Fibroblast of the aortic adventitia (primary cell): ENCODE results near the gene NIFK. TPM values are rescaled to one million over a fixed set of nuclear protein-coding genes. Genes with fewer than 3 reads are reported as not detected.
"Not testable (repeated sequence)": the region's sequence is repeated elsewhere in the genome, so short reads cannot be mapped to it uniquely, and the experiment has no call there.

ENCODE experiments used
- DNase-seq: peaks from one replicate; pipeline ENCODE4 v3.0.0-alpha.2; 2010; ENCODE audit warnings: low read depth
- H3K4me3 ChIP-seq: 2 replicates; pipeline ENCODE4 v1.5.1; 2011; ENCODE audit warnings: low read depth, mild to moderate bottlenecking, control low read depth, low read length, moderate library complexity
- CTCF ChIP-seq: IDR thresholded peaks from 2 replicates; pipeline ENCODE4 v1.5.1; 2011; ENCODE audit warnings: mild to moderate bottlenecking, low read length, control low read depth, inconsistent platforms; ENCODE audit not compliant: insufficient read depth
- total RNA-seq: library from RNA; depleted of rRNA; stranded (reverse); fragments of >200 nt; gene quantifications from 2 replicates; pipeline ENCODE4 v1.2.3, GENCODE V29; 2012; ENCODE audit warnings: low replicate concordance

The NIFK gene
- total RNA-seq, 1 donor: 49.5 TPM

GRCh38 chr2:121694398-121695170, 42.1 kb downstream of the NIFK start:
- H3K4me3 ChIP-seq: no peak overlapping the region
- no peak for TF ChIP-seq CTCF
- peak; percentile 86 for DNase-seq

- H3K4me3 ChIP-seq, DNase-seq: not testable (repeated sequence)
Observed at GRCh38 chr2:121690572-121690971, 46.1 kb downstream of the NIFK start.

- no peak for TF ChIP-seq CTCF
- DNase-seq: no peak
- no peak overlapping the region for H3K4me3 ChIP-seq
Observed at GRCh38 chr2:121690095-121690494, 46.6 kb downstream of the NIFK start.

GRCh38 chr2:121689356-121689755, 47.3 kb downstream of the NIFK start:
- peak; percentile 44 for TF ChIP-seq CTCF
- peak; percentile 44 for DNase-seq
- H3K4me3 ChIP-seq: no peak overlapping the region

- TF ChIP-seq CTCF: no peak
- H3K4me3 ChIP-seq: no peak overlapping the region
- no peak for DNase-seq
Observed at GRCh38 chr2:121688820-121689219, 47.9 kb downstream of the NIFK start.

- TF ChIP-seq CTCF: no peak
- DNase-seq: no peak
Observed at GRCh38 chr2:121686902-121687301, 49.8 kb downstream of the NIFK start.

GRCh38 chr2:121686218-121686617, 50.5 kb downstream of the NIFK start:
- no peak for DNase-seq
- no peak overlapping the region for H3K4me3 ChIP-seq
- TF ChIP-seq CTCF: no peak

More at GRCh38 chr2:121686902-121687301, 49.8 kb downstream of the NIFK start:
- H3K4me3 ChIP-seq: no peak overlapping the region
